ENCODE results near the gene PDK1. TPM values are rescaled to one million over a fixed set of nuclear protein-coding genes. Genes with fewer than 3 reads are reported as not detected.
"Not testable (repeated sequence)": the region's sequence is repeated elsewhere in the genome, so short reads cannot be mapped to it uniquely, and the experiment has no call there.

PDK1 gene
- total RNA-seq, 2 donors from 2014 or later = 8.0 to 17.5 TPM

GRCh38 chr2:172582656-172583055 is 26.8 kb downstream of the PDK1 start:
- no peak overlapping the region for H3K27ac ChIP-seq
- no peak for ATAC-seq
- no peaks in the 10 kb centered on the region for H3K27me3 ChIP-seq
- 33 to 45% methylated on average over 1 of the region's 1 CpG for WGBS, 2 donors
- no peaks in the 10 kb centered on the region for H3K4me1 ChIP-seq
- no peak overlapping the region for H3K4me3 ChIP-seq
- no peaks in the 10 kb centered on the region for H3K36me3 ChIP-seq (replicated peaks in 1 of 2; ENCODE audit: insufficient read depth in 1 of 2, low read depth in 2 of 2)
- intact Hi-C loops (cut with DNase I) = no loop called here
- H3K9me3 ChIP-seq = no peaks in the 10 kb centered on the region
- TF ChIP-seq POLR2A (IDR thresholded peaks at IDR 0.05) (no peak), CTCF (IDR thresholded peaks at IDR 0.05) (no peak)
- no peak for DNase-seq

- H3K4me3 ChIP-seq = no peak overlapping the region
- ATAC-seq (no peak), DNase-seq (no peak)
- no peak overlapping the region for H3K27ac ChIP-seq
- no peaks in the 10 kb centered on the region for H3K27me3 ChIP-seq
- H3K4me1 ChIP-seq = no peaks in the 10 kb centered on the region
- WGBS, 2 donors = 88 to 94% methylated on average over 9 of the region's 9 CpGs
- TF ChIP-seq CTCF (IDR thresholded peaks at IDR 0.05) (no peak), POLR2A (IDR thresholded peaks at IDR 0.05) (no peak)
- no peaks in the 10 kb centered on the region for H3K9me3 ChIP-seq
- no peaks in the 10 kb centered on the region for H3K36me3 ChIP-seq (replicated peaks in 1 of 2; ENCODE audit: insufficient read depth in 1 of 2, low read depth in 2 of 2)
- intact Hi-C loops (cut with DNase I) = no loop called here
Measured at GRCh38 chr2:172586245-172586891, 30.5 kb downstream of the PDK1 start.

DNA sequence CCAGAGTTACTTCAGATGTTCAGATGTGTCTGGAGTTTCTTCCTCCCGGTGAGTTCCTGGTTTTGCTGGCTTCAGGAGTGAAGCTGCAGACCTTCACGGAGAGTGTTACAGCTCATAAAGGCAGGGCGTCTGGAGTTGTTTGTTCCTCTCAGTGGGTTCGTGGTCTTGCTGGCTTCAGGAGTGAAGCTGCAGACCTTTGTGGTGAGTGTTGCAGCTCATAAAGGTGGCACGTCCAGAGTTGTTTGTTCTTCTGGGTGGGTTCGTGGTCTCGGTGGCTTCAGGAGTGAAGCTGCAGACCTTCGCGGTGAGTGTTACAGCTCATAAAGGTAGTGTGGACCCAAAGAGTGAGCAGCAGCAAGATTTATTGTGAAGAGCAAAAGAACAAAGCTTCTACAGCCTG is 31.3 kb downstream of the PDK1 start:
- H3K27ac ChIP-seq; H3K4me1 ChIP-seq; H3K4me3 ChIP-seq; intact Hi-C loops (cut with DNase I); H3K36me3 ChIP-seq (replicated peaks in 1 of 2; ENCODE audit: insufficient read depth in 1 of 2, low read depth in 2 of 2); ATAC-seq; H3K9me3 ChIP-seq; H3K27me3 ChIP-seq; DNase-seq: not testable (repeated sequence)
- WGBS, 2 donors = 83 to 89% methylated on average over 9 of the region's 9 CpGs

- WGBS, 2 donors = 78 to 85% methylated on average over 4 of the region's 4 CpGs
- Histone ChIP-seq H3K4me1 (no peaks in the 10 kb centered on the region), H3K9me3 (no peaks in the 10 kb centered on the region), H3K27me3 (no peaks in the 10 kb centered on the region), H3K4me3 (no peak overlapping the region), H3K36me3 (replicated peaks in 1 of 2; ENCODE audit: insufficient read depth in 1 of 2, low read depth in 2 of 2) (no peaks in the 10 kb centered on the region), H3K27ac (no peak overlapping the region)
- no peak for ATAC-seq
- intact Hi-C loops (cut with DNase I) = no loop called here
- no peak for DNase-seq
- TF ChIP-seq CTCF (IDR thresholded peaks at IDR 0.05) (no peak), POLR2A (IDR thresholded peaks at IDR 0.05) (no peak)
Measured at GRCh38 chr2:172588931-172589330, 33.0 kb downstream of the PDK1 start.

DNA sequence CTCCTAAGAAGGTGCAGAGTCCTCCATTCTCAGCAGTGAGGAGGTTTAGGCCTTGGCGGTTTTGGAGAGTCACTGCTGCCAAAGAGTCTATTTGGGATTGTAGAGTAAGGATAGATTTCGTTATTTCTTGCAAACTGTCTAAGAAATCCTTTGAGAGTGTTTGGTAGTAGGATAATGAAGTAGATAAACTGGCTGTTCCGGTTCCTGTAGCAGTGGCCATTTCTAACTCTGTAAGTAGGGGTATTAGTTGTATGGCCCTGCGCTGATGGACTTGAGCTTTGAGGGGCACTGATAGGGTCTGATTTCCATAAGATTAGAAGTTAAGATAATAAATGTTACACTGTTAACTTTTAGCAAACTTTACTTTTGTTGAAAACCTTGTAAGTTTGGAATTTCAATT is 35.5 kb downstream of the PDK1 start:
- H3K4me3 ChIP-seq; H3K27me3 ChIP-seq; H3K27ac ChIP-seq; H3K36me3 ChIP-seq (replicated peaks in 1 of 2; ENCODE audit: insufficient read depth in 1 of 2, low read depth in 2 of 2); intact Hi-C loops (cut with DNase I); DNase-seq; ATAC-seq; H3K9me3 ChIP-seq; H3K4me1 ChIP-seq: not testable (repeated sequence)
- 82 to 86% methylated on average over 4 of the region's 4 CpGs for WGBS, 2 donors

DNA sequence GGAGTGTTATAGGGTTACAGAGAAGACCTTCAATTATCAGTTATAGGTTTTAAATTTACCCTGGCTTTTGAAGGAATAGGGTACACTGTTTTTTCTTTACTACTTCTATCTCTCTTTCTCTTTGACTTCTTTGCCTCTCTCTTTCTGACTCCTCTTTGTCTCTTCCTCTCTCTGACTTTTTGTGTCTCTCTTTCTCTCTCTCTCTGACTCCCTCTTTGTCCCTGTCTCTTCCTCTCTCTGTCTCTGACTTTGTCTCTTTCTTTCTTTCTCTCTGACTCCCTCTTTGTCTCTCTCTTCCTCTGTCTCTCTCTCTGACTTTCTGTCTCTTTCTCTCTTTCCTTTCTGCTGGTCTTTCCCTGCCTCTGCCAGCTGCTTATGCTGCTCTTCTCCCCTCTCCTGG is 36.3 kb downstream of the PDK1 start:
- H3K9me3 ChIP-seq; H3K27ac ChIP-seq; H3K4me1 ChIP-seq; DNase-seq; ATAC-seq; intact Hi-C loops (cut with DNase I); H3K4me3 ChIP-seq; H3K27me3 ChIP-seq; H3K36me3 ChIP-seq (replicated peaks in 1 of 2; ENCODE audit: insufficient read depth in 1 of 2, low read depth in 2 of 2): not testable (repeated sequence)
